Caco-2 (cell line): ENCODE measurements around the gene TENM3. TPM values are rescaled to one million over a fixed set of nuclear protein-coding genes. Genes with fewer than 3 reads are reported as not detected.

ENCODE experiments used
- BruUV-seq: library from RNA; stranded (reverse); fragments of 400-500 nt; replicated peaks from 2 replicates; lab custom pipeline; 2021; lab: Mats Ljungman, UMichigan
- CTCF ChIA-PET: fragments of 300-600 bp; sonication (Branson Sonifier 250); formaldehyde crosslinking; loops from one replicate; lab custom pipeline; 2022; ENCODE audit warnings: antibody characterized with exemption; lab: Charles Lee
- POLR2A ChIA-PET: fragments of 300-600 bp; sonication (Branson Sonifier 250); formaldehyde crosslinking; loops from one replicate; lab custom pipeline; 2022; ENCODE audit warnings: antibody characterized with exemption; lab: Charles Lee
- DNase-seq, 2 experiments: peaks; one replicate each; pipeline versions ENCODE4 v3.0.0 to v3.0.0-alpha.2; 2020 to 2022
- H3K27me3 ChIP-seq: replicated peaks from 2 replicates; pipeline ENCODE4 v1.6.0; 2011; ENCODE audit warnings: low read length; ENCODE audit not compliant: control insufficient read depth, insufficient read depth
- H3K36me3 ChIP-seq: 2 replicates; pipeline ENCODE4 v1.5.1; 2011; ENCODE audit warnings: low read length; ENCODE audit not compliant: control insufficient read depth, insufficient read depth
- H3K4me1 ChIP-seq: fragments of 250-450 bp; sonication (Bioruptor Pico); 2 replicates; pipeline ENCODE4 v1.5.1; 2020; ENCODE audit warnings: mild to moderate bottlenecking
- H3K4me3 ChIP-seq: 2 replicates; pipeline ENCODE4 v1.5.1; 2011; ENCODE audit warnings: low read depth, mild to moderate bottlenecking, control low read depth, low read length
- H3K9me3 ChIP-seq: fragments of 250-450 bp; sonication (Bioruptor Pico); 2 replicates; pipeline ENCODE4 v1.5.1; 2020; ENCODE audit warnings: mild to moderate bottlenecking, moderate library complexity
- H3K27ac Mint-ChIP-seq: one replicate; pipeline ENCODE4 v1.8.0; 2022; ENCODE audit warnings: mixed read lengths; ENCODE audit not compliant: unreplicated experiment
- H3K27me3 Mint-ChIP-seq: one replicate; pipeline ENCODE4 v1.8.0; 2022; ENCODE audit warnings: mixed read lengths; ENCODE audit not compliant: insufficient read depth, unreplicated experiment
- H3K36me3 Mint-ChIP-seq: one replicate; pipeline ENCODE4 v1.8.0; 2022; ENCODE audit warnings: mild to moderate bottlenecking, mixed read lengths; ENCODE audit not compliant: insufficient read depth, unreplicated experiment
- H3K4me1 Mint-ChIP-seq: one replicate; pipeline ENCODE4 v1.8.0; 2022; ENCODE audit warnings: low read depth, mixed read lengths; ENCODE audit not compliant: unreplicated experiment
- H3K4me3 Mint-ChIP-seq: one replicate; pipeline ENCODE4 v1.8.0; 2022; ENCODE audit warnings: mild to moderate bottlenecking, moderate library complexity, mixed read lengths; ENCODE audit not compliant: unreplicated experiment
- H3K9me3 Mint-ChIP-seq: one replicate; pipeline ENCODE4 v1.8.0; 2022; ENCODE audit warnings: mixed read lengths; ENCODE audit not compliant: unreplicated experiment
- intact Hi-C: fragments of 100-400 bp; cut with micrococcal nuclease; formaldehyde crosslinking; loops from one replicate; pipeline ENCODE4 v1.10.0; 2022; ENCODE audit not compliant: unreplicated experiment
- total RNA-seq: library from RNA; stranded (reverse); gene quantifications from 2 replicates; pipeline ENCODE4 v1.2.3, GENCODE V29; 2022
- TF ChIP-seq, protein P1 (sequence below), 2 experiments: fragments of 200-600 bp in 1 of 2; IDR thresholded peaks; 1 replicate in 1 of 2; 2 replicates in 1 of 2; pipeline versions ENCODE4 v1.5.1 to v1.8.0; 2011 to 2022; ENCODE audit warnings: antibody characterized with exemption in 1 of 2, control low read depth in 1 of 2, inconsistent platforms in 1 of 2, low read depth in 1 of 2, low read length in 1 of 2, mild to moderate bottlenecking in 1 of 2, moderate library complexity in 1 of 2; ENCODE audit not compliant: insufficient read depth in 1 of 2, severe bottlenecking in 1 of 2, unreplicated experiment in 1 of 2

The TENM3 gene
- total RNA-seq, 1 experiment from 2014 or later = 94.7 TPM

DNA sequence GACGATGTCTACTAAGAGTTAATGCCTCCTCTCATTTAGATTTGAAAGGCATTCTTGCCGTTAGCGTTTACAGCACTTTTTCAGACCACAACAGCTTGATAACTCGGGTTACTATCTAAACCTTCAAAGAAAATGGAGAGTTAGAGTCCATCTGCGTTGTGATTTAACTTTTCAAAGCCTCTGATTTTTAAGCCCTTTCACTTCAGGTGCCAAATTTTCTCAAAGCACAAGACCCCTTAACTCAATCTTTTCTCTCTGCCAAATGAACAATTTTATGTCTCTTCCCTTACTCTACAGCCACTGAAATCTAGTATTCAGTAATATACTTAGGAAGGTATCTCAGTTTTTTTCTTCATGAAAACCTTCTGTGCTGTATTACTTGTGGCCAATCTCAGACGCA is 310.5 kb downstream of the TENM3 start:
- Histone ChIP-seq H3K9me3 (no peaks in the 10 kb centered on the region), H3K4me1 (no peaks in the 10 kb centered on the region), H3K4me3 (no peak overlapping the region), H3K27me3 (no peaks in the 10 kb centered on the region), H3K36me3 (no peaks in the 10 kb centered on the region)
- H3K4me1 Mint-ChIP-seq = peaks cover 14% of the 10 kb centered on the region
- H3K9me3 Mint-ChIP-seq = no peaks in the 10 kb centered on the region
- H3K27me3 Mint-ChIP-seq = no peaks in the 10 kb centered on the region
- H3K4me3 Mint-ChIP-seq = no peak overlapping the region
- DNase-seq = no peak
- ChIA-PET POLR2A (no interaction called here), CTCF (no interaction called here)
- intact Hi-C loops = no loop called here
- H3K27ac Mint-ChIP-seq = no peak overlapping the region
- H3K36me3 Mint-ChIP-seq = peaks cover 7% of the 10 kb centered on the region
- BruUV-seq = no TSS peak
- TF ChIP-seq, protein P1, sequence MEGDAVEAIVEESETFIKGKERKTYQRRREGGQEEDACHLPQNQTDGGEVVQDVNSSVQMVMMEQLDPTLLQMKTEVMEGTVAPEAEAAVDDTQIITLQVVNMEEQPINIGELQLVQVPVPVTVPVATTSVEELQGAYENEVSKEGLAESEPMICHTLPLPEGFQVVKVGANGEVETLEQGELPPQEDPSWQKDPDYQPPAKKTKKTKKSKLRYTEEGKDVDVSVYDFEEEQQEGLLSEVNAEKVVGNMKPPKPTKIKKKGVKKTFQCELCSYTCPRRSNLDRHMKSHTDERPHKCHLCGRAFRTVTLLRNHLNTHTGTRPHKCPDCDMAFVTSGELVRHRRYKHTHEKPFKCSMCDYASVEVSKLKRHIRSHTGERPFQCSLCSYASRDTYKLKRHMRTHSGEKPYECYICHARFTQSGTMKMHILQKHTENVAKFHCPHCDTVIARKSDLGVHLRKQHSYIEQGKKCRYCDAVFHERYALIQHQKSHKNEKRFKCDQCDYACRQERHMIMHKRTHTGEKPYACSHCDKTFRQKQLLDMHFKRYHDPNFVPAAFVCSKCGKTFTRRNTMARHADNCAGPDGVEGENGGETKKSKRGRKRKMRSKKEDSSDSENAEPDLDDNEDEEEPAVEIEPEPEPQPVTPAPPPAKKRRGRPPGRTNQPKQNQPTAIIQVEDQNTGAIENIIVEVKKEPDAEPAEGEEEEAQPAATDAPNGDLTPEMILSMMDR (IDR thresholded peaks at IDR 0.05; ENCODE audit: insufficient read depth in 1 of 2, low read depth in 1 of 2, low read length in 1 of 2, severe bottlenecking in 1 of 2, unreplicated experiment in 1 of 2) = no peak

DNA sequence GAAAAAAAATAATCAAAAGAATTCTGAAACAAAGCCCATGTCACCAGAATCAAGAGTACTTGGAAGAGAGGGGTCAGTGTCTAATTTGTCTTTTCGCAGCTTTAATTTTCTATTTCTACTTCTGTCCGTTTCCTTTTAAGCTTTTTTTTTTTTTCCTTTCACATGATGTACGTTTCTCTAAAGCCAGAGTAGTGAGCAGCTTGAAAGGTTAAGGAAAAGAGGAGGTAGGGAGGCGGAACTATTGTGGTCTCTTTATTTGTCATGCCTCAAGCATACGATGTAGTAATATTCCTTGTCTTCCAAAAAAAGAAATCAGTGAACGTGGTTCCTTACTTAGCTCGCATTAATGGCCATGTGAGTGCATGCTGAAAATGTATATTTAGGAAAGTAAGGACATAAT is 311.5 kb downstream of the TENM3 start:
- Mint-ChIP-seq H3K27me3 (no peaks in the 10 kb centered on the region), H3K9me3 (no peaks in the 10 kb centered on the region), H3K36me3 (peaks cover 7% of the 10 kb centered on the region), H3K4me1 (peaks cover 14% of the 10 kb centered on the region), H3K4me3 (no peak overlapping the region), H3K27ac (no peak overlapping the region)
- no peak for DNase-seq
- TF ChIP-seq, protein P1 (IDR thresholded peaks at IDR 0.05; ENCODE audit: insufficient read depth in 1 of 2, low read depth in 1 of 2, low read length in 1 of 2, severe bottlenecking in 1 of 2, unreplicated experiment in 1 of 2) = no peak
- H3K36me3 ChIP-seq = no peaks in the 10 kb centered on the region
- no peaks in the 10 kb centered on the region for H3K27me3 ChIP-seq
- ChIA-PET POLR2A (no interaction called here), CTCF (interaction anchor here (0.6 kb wide), 1 partner anchor 140 kb away, joined by 3 read pairs; no protein-coding TSS in a partner anchor)
- no peaks in the 10 kb centered on the region for H3K9me3 ChIP-seq
- intact Hi-C loops = no loop called here
- no peak overlapping the region for H3K4me3 ChIP-seq
- BruUV-seq = no TSS peak
- H3K4me1 ChIP-seq = no peaks in the 10 kb centered on the region

DNA sequence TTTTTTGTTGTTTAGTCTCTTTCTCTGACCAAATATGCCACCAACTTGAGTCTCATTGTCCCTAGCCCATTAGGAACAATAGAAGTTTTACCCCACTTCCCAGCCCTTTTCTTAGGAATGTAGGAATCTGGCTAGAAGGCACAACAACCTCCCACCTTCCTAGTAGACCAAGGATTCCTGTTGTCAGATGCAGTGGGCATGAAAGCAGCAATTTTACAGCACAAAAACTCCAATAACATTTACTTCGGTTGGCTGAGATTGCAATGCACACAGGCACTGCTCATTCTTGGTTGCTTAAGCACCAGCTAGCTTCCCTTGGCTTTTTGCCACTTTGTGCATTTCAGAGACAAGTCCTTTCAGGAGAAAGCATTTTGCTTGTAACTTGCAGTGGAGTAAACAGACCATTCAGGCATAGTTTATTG is 312.8 kb downstream of the TENM3 start:
- POLR2A ChIA-PET = no interaction called here
- H3K4me3 Mint-ChIP-seq = no peak overlapping the region
- no peak overlapping the region for H3K27ac Mint-ChIP-seq

More for the DNA sequence above, 312.8 kb downstream of the TENM3 start:
- H3K9me3 ChIP-seq = no peaks in the 10 kb centered on the region
- Mint-ChIP-seq H3K4me1 (peaks cover 9% of the 10 kb centered on the region), H3K36me3 (peaks cover 7% of the 10 kb centered on the region), H3K9me3 (no peaks in the 10 kb centered on the region), H3K27me3 (no peaks in the 10 kb centered on the region)
- DNase-seq = no peak
- no peaks in the 10 kb centered on the region for H3K36me3 ChIP-seq
- no peaks in the 10 kb centered on the region for H3K27me3 ChIP-seq
- intact Hi-C loops = no loop called here
- CTCF ChIA-PET = no interaction called here
- no TSS peak for BruUV-seq
- H3K4me3 ChIP-seq = no peak overlapping the region
- TF ChIP-seq, protein P1 (IDR thresholded peaks at IDR 0.05; ENCODE audit: insufficient read depth in 1 of 2, low read depth in 1 of 2, low read length in 1 of 2, severe bottlenecking in 1 of 2, unreplicated experiment in 1 of 2) = no peak
- H3K4me1 ChIP-seq = no peaks in the 10 kb centered on the region
